Activated naive CD8-positive, alpha-beta T cell treated with anti-CD3 and anti-CD28 coated beads for 36 hours (primary cell): ENCODE measurements around the gene LONRF3. TPM values are rescaled to one million over a fixed set of nuclear protein-coding genes. Genes with fewer than 3 reads are reported as not detected.
"Not testable (repeated sequence)": the region's sequence is repeated elsewhere in the genome, so short reads cannot be mapped to it uniquely, and the experiment has no call there.

ENCODE experiments used
- DNase-seq: peaks from one replicate; pipeline ENCODE4 v3.0.0; 2021
- H3K27ac Mint-ChIP-seq: one replicate; pipeline ENCODE4 v1.8.0; 2022; ENCODE audit warnings: mild to moderate bottlenecking, moderate library complexity, mixed read lengths
- H3K27me3 Mint-ChIP-seq: one replicate; pipeline ENCODE4 v1.8.0; 2022; ENCODE audit warnings: mild to moderate bottlenecking, mixed read lengths
- H3K36me3 Mint-ChIP-seq: one replicate; pipeline ENCODE4 v1.8.0; 2021; ENCODE audit warnings: mild to moderate bottlenecking, mixed read lengths
- H3K4me1 Mint-ChIP-seq: one replicate; pipeline ENCODE4 v1.8.0; 2021; ENCODE audit warnings: mixed read lengths
- H3K4me3 Mint-ChIP-seq: one replicate; pipeline ENCODE4 v1.8.0; 2022; ENCODE audit warnings: mild to moderate bottlenecking, moderate library complexity, mixed read lengths
- H3K9me3 Mint-ChIP-seq: one replicate; pipeline ENCODE4 v1.8.0; 2022; ENCODE audit warnings: mixed read lengths
- total RNA-seq, 2 experiments: library from RNA; stranded (reverse); gene quantifications; one replicate each; pipeline ENCODE4 v1.2.3, GENCODE V29; 2021

Gene LONRF3
- total RNA-seq, 2 experiments from 2014 or later: 4.6 to 5.1 TPM

GRCh38 chrX:118975831-118976598 lies 1.6 kb downstream of the LONRF3 start:
- Mint-ChIP-seq H3K27ac (peak overlapping the region; percentile 95), H3K4me1 (peaks cover 10% of the 10 kb centered on the region), H3K4me3 (peak overlapping the region; percentile 88), H3K9me3 (no peaks in the 10 kb centered on the region), H3K27me3 (peaks cover 15% of the 10 kb centered on the region), H3K36me3 (no peaks in the 10 kb centered on the region)
- peak; percentile 65 for DNase-seq

DNA sequence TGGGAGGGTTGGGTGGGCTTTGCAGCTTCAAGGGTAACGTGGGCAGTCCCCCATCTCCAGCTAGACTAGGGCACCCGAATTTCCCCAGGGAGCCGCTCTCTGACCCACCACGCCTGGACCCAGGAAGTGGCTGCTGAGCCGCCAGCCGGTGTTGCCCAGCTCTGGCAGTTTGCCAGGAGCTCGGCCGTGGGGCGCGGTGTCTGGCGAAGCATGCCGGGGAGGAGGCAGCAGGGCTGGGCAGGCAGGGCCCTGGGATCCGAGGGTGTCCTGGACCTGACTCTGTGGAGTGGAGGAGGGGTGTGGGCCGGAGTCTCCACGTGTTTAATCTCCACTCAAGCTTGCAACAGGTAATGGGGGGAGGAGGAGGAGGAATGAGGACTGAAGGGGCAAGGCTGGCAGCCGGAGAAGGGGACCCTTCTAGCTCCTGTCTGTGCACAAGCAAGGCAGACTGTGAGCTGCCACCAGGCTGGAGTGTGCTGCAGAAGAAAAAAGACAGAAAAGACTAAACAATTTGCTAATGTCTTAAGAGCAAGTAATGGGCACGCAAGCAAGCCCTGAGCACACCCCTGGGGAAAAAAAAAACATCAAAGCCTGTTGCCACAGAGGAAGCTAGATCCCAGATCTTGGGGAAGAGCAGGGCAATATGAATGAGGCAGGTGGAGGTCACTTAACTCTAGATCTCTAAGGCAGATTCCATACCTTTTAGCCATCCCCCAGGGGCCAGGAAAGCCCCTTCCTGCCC lies 2.4 kb downstream of the LONRF3 start:
- peak; percentile 16 for DNase-seq
- Mint-ChIP-seq H3K9me3 (no peaks in the 10 kb centered on the region), H3K27me3 (peaks cover 15% of the 10 kb centered on the region), H3K4me3 (peak overlapping the region; percentile 66), H3K4me1 (peaks cover 10% of the 10 kb centered on the region), H3K27ac (no peak overlapping the region), H3K36me3 (peaks cover 2% of the 10 kb centered on the region)

GRCh38 chrX:118977424-118977823 lies 3.0 kb downstream of the LONRF3 start:
- DNase-seq: no peak
- H3K27ac Mint-ChIP-seq: no peak overlapping the region
- H3K4me3 Mint-ChIP-seq: no peak overlapping the region
- peaks cover 2% of the 10 kb centered on the region for H3K36me3 Mint-ChIP-seq
- H3K4me1 Mint-ChIP-seq: peaks cover 10% of the 10 kb centered on the region
- H3K27me3 Mint-ChIP-seq: peaks cover 10% of the 10 kb centered on the region
- H3K9me3 Mint-ChIP-seq: no peaks in the 10 kb centered on the region

DNA sequence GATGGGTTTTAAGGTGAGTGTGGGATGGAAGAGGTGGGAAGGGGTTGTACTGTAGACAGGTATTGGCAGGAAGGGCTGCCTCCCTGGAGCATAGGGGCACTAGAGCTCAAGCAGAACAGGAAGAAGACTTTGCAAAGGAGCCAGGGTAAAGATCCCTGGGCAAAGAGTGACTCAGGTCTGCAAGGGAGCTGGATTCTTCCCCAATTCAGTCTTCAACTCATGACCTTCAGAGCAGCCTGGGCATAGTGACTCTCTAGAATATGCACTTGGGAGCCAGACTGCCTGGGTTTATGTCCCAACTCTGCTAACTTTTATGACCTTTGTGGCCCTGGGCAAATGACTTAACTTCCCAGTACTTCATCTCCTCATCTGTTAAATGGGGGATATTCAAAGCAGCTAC lies 4.0 kb downstream of the LONRF3 start:
- Mint-ChIP-seq H3K9me3 (no peaks in the 10 kb centered on the region), H3K27me3 (no peaks in the 10 kb centered on the region), H3K4me1 (peaks cover 10% of the 10 kb centered on the region), H3K36me3 (peaks cover 6% of the 10 kb centered on the region), H3K27ac (no peak overlapping the region), H3K4me3 (no peak overlapping the region)
- DNase-seq: no peak

- Mint-ChIP-seq H3K4me3 (no peak overlapping the region), H3K36me3 (peaks cover 10% of the 10 kb centered on the region)
These were observed 6.3 kb downstream of the LONRF3 start for GRCh38 chrX:118980761-118981160.

DNA sequence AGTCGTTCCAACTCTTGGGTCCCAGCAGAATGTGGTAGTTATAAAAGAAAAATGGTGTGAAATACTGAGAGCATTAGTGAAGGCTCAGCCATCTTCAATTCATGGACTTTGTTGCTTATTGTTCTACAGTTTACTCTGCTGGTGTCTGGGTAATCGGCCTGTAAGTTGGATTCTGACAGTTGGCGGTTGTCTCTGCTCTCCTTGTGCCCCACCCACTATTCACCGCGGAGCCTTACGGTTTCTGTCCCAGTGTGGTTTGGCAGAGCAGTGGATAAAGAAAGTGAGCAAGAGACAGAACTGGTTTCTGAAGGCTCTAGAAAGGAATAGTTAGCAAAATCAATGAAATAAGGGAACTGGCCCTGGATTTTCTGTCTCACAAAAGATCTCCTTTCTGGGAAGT lies 9.1 kb downstream of the LONRF3 start:
- Mint-ChIP-seq H3K4me3 (no peak overlapping the region), H3K27ac (no peak overlapping the region), H3K36me3 (peaks cover 12% of the 10 kb centered on the region), H3K9me3 (no peaks in the 10 kb centered on the region), H3K4me1 (peaks cover 3% of the 10 kb centered on the region), H3K27me3 (no peaks in the 10 kb centered on the region)
- DNase-seq: no peak

More at GRCh38 chrX:118980761-118981160, 6.3 kb downstream of the LONRF3 start:
- Mint-ChIP-seq H3K4me1 (peaks cover 8% of the 10 kb centered on the region), H3K9me3 (no peaks in the 10 kb centered on the region), H3K27ac (no peak overlapping the region), H3K27me3 (no peaks in the 10 kb centered on the region)
- DNase-seq: no peak

GRCh38 chrX:118988911-118989310 lies 14.5 kb downstream of the LONRF3 start:
- no peaks in the 10 kb centered on the region for H3K27me3 Mint-ChIP-seq
- DNase-seq: no peak
- peaks cover 9% of the 10 kb centered on the region for H3K4me1 Mint-ChIP-seq
- H3K4me3 Mint-ChIP-seq: no peak overlapping the region
- no peak overlapping the region for H3K27ac Mint-ChIP-seq
- H3K9me3 Mint-ChIP-seq: no peaks in the 10 kb centered on the region
- H3K36me3 Mint-ChIP-seq: peaks cover 36% of the 10 kb centered on the region

DNA sequence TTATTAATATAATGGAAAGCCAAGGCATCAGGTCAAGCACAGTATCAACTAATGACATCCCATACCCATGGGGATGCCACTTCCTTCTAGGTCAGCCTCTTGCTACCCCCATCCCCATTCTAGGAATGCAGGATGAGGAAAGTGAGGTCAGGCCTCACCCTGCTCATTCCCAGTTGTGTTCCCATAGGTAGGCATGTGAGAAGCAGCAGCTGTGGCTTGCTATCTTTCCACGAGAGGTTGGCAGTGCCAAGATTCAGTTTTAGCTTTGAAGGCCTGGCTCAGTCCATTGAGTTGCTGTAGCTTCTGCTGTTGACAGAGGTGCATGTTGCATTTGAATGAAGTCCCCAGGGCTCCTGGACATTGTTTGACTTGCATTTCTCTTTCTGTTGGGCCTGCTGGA lies 15.5 kb downstream of the LONRF3 start:
- Mint-ChIP-seq H3K27me3 (no peaks in the 10 kb centered on the region), H3K4me3 (no peak overlapping the region), H3K4me1 (peaks cover 9% of the 10 kb centered on the region), H3K27ac (no peak overlapping the region), H3K36me3 (peaks cover 36% of the 10 kb centered on the region), H3K9me3 (no peaks in the 10 kb centered on the region)
- no peak for DNase-seq

DNA sequence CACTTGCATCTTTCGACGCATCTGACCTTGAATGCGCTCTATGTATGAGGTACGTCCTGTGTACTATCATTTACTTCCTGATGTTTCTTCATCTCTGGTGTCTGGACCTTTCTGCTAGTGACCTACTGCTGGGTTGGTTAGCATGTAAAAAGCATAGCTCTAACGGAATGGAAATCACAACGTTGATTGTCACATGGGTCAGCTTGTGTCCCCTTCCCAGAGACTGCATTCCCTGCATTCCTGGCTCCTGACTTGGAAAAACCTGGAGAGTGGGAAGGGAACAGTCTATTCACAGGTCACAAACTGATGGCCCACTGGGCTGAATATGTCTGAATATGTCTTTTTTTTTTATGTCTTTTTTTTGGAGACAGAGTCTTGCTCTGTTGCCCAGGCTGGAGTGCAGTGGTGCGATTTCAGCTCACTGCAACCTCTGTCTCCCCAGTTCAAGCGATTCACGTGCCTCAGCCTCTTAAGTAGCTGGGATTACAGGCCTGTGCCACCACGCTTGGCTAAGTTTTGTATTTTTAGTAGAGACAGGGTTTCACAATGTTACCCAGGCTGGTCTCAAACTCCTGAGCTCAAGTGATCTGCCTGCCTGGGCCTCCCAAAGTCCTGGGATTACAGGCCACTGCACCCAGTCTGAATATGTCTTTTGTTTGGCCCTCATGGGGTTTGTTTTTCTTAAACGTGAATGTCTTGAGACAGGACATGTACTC lies 16.3 kb downstream of the LONRF3 start:
- Mint-ChIP-seq H3K4me3 (no peak overlapping the region), H3K4me1 (peaks cover 9% of the 10 kb centered on the region), H3K27me3 (no peaks in the 10 kb centered on the region), H3K36me3 (peaks cover 38% of the 10 kb centered on the region), H3K27ac (no peak overlapping the region), H3K9me3 (no peaks in the 10 kb centered on the region)
- DNase-seq: no peak

DNA sequence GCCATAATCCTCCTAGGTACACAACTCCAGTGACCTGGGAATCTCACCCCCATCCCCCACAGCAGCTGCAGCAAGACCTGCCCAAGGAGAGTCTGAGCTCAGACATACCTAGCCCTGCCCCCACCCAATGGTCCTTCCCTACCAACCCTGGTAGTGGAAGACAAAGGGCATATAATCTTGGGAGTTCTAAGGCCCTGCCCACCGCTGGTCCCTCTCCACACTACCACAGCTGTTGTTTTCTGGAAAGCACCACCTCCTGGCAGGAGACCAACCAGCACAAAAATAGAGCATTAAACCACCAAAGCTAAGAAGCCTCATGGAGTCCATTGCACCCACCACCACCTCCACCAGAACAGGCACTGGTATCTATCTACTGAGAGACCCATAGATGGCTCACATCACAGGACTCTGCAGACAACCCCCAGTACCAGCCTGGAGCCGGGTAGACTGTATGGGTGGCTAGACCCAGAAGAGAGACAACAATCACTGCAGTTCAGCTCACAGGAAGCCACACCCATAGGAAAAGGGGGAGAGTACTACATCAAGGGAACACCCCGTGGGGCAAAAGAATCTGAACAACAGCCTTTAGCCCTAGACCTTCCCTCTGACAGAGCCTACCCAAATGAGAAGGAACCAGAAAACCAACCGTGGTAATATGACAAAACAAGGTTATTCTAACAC lies 18.2 kb downstream of the LONRF3 start:
- H3K9me3 Mint-ChIP-seq, H3K27me3 Mint-ChIP-seq, H3K27ac Mint-ChIP-seq, DNase-seq, H3K4me3 Mint-ChIP-seq, H3K4me1 Mint-ChIP-seq: not testable (repeated sequence)
- peaks cover 43% of the 10 kb centered on the region for H3K36me3 Mint-ChIP-seq

GRCh38 chrX:119003462-119003861 lies 29.0 kb downstream of the LONRF3 start:
- no peaks in the 10 kb centered on the region for H3K27me3 Mint-ChIP-seq
- no peak overlapping the region for H3K27ac Mint-ChIP-seq
- no peak overlapping the region for H3K4me3 Mint-ChIP-seq
- no peaks in the 10 kb centered on the region for H3K36me3 Mint-ChIP-seq
- no peaks in the 10 kb centered on the region for H3K9me3 Mint-ChIP-seq
- no peak for DNase-seq
- H3K4me1 Mint-ChIP-seq: peaks cover 3% of the 10 kb centered on the region

DNA sequence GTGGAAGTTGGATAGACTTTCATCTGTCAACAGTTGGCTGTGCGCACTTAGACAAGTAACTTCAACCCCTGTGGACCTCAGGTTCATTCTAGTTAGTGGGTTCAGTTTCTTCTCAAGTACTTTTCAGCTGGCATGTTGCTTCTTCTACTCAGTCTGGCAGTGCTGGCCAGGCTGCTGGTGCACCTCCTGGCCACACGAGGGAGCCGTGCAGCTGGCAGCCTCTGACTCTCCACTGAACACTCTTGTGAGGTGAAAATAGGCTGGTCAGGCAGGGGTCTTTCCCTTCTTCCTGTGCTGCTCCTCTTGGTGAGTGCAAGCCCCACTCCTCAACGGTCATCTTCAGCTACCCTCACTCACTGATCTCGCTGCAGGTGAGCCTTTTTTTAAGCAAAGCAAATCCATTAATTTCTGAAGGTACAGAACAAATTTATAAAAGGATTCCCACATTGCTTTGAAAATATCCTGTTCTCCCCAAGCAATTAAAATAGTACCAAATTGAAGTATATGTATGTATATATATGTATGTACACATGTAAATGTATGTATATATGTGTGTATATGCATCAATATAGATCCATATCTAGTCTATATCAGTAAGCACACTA lies 30.6 kb downstream of the LONRF3 start:
- no peak overlapping the region for H3K4me3 Mint-ChIP-seq
- peak; percentile 40 for DNase-seq
- H3K27ac Mint-ChIP-seq: no peak overlapping the region
- peaks cover 1% of the 10 kb centered on the region for H3K4me1 Mint-ChIP-seq
- no peaks in the 10 kb centered on the region for H3K9me3 Mint-ChIP-seq
- H3K27me3 Mint-ChIP-seq: no peaks in the 10 kb centered on the region
- no peaks in the 10 kb centered on the region for H3K36me3 Mint-ChIP-seq

GRCh38 chrX:119007189-119007770 lies 32.9 kb downstream of the LONRF3 start:
- H3K9me3 Mint-ChIP-seq: no peaks in the 10 kb centered on the region
- DNase-seq: no peak
- H3K27ac Mint-ChIP-seq: no peak overlapping the region
- no peak overlapping the region for H3K4me3 Mint-ChIP-seq
- H3K36me3 Mint-ChIP-seq: peaks cover 7% of the 10 kb centered on the region
- H3K27me3 Mint-ChIP-seq: no peaks in the 10 kb centered on the region
- no peaks in the 10 kb centered on the region for H3K4me1 Mint-ChIP-seq

DNA sequence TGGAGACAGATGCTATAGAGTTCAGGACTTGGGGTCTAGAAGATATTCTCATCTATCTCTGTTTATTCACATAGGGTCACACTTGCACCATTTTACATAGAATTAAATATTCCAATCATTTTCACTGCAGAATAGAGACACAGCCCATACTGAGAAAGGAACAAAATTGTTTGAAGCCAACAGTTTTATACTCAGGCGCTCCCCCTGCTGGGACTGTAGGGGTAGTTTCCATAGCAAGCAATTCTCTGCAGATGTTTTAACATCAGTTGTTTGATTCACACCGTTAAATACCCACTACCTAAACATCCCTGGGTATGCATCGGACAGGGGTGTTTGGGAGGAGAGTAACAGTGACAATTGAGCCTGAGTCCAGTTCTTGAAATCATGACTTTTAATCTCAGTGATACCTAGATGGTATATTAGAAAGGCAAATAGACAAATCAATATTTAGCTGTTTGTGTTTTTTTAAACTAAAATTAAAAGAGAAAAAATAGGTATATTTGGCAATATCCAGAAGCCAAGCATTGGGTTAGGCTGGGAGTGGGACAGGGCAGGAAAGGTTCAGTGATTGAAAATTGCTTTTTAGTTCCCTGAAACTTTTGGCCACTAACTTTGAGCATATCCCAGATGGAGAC lies 33.8 kb downstream of the LONRF3 start:
- Mint-ChIP-seq H3K4me3 (no peak overlapping the region), H3K27me3 (no peaks in the 10 kb centered on the region), H3K36me3 (peaks cover 8% of the 10 kb centered on the region), H3K27ac (no peak overlapping the region), H3K9me3 (no peaks in the 10 kb centered on the region), H3K4me1 (no peaks in the 10 kb centered on the region)
- peak; percentile 8 for DNase-seq
